Neural cell (in vitro differentiated cells): Measurements from ENCODE around the gene THRAP3. TPM values are rescaled to one million over a fixed set of nuclear protein-coding genes. Genes with fewer than 3 reads are reported as not detected.

Experiments used
- H2AFZ ChIP-seq: fragments of 200-600, 300-800 bp; sonication (generic), shearing (Covaris generic); 2 replicates; pipeline ENCODE4 v1.6.0; 2014; ENCODE audit warnings: low read depth, mild to moderate bottlenecking, antibody characterized with exemption, low read length, moderate library complexity
- H3F3A ChIP-seq: fragments of 200-600 bp; shearing (Covaris generic); 2 replicates; pipeline ENCODE4 v1.6.1; 2016; ENCODE audit warnings: mild to moderate bottlenecking, moderate library complexity, mixed read lengths, antibody characterized with exemption, low read length; ENCODE audit not compliant: insufficient read depth, poor library complexity, severe bottlenecking
- H3K27ac ChIP-seq: fragments of 200-600, 300-800 bp; sonication (generic), shearing (Covaris generic); 2 replicates; pipeline ENCODE4 v1.5.1; 2014; ENCODE audit warnings: mild to moderate bottlenecking, low read length, moderate library complexity
- H3K27me3 ChIP-seq: fragments of 300-800, 200-600 bp; sonication (generic), shearing (Covaris generic); 2 replicates; pipeline ENCODE4 v1.6.0; 2014; ENCODE audit warnings: mild to moderate bottlenecking, low read depth, low read length, moderate library complexity; ENCODE audit not compliant: insufficient read depth
- H3K36me3 ChIP-seq: fragments of 300-800, 200-600 bp; sonication (generic), shearing (Covaris generic); 2 replicates; pipeline ENCODE4 v1.5.1; 2014; ENCODE audit warnings: mild to moderate bottlenecking, antibody characterized with exemption, low read length, moderate library complexity; ENCODE audit not compliant: insufficient read depth
- H3K4me2 ChIP-seq: fragments of 300-800, 200-600 bp; sonication (generic), shearing (Covaris generic); 2 replicates; pipeline ENCODE4 v1.6.0; 2014; ENCODE audit warnings: mild to moderate bottlenecking, low read length
- H3K4me3 ChIP-seq: fragments of 300-800, 200-600 bp; sonication (generic), shearing (Covaris generic); 2 replicates; pipeline ENCODE4 v1.5.1; 2014; ENCODE audit warnings: mild to moderate bottlenecking, low read length, moderate library complexity
- H3K79me2 ChIP-seq: fragments of 200-600 bp; shearing (Covaris generic); replicated peaks from 2 replicates; pipeline ENCODE4 v1.6.0; 2014; ENCODE audit warnings: mild to moderate bottlenecking, low read length, moderate library complexity; ENCODE audit not compliant: insufficient read depth
- H3K9ac ChIP-seq: fragments of 300-800, 200-600 bp; sonication (generic), shearing (Covaris generic); 2 replicates; pipeline ENCODE4 v1.6.1; 2016; ENCODE audit warnings: mild to moderate bottlenecking, low read length, mixed read lengths
- H3K9me2 ChIP-seq: fragments of 200-600 bp; shearing (Covaris generic); 2 replicates; pipeline ENCODE4 v1.6.1; 2016; ENCODE audit warnings: mild to moderate bottlenecking, low read length, mixed read lengths; ENCODE audit not compliant: insufficient read depth
- H3K9me3 ChIP-seq: fragments of 200-600, 300-800 bp; sonication (generic), shearing (Covaris generic); 2 replicates; pipeline ENCODE4 v1.6.1; 2016; ENCODE audit warnings: mild to moderate bottlenecking, mixed run types, low read length, moderate library complexity, mixed read lengths
- H4K20me1 ChIP-seq: fragments of 200-600 bp; shearing (Covaris generic); 2 replicates; pipeline ENCODE4 v1.6.1; 2016; ENCODE audit warnings: mild to moderate bottlenecking, mixed run types; ENCODE audit not compliant: insufficient read depth
- EP300 ChIP-seq: fragments of 450-650 bp; conservative IDR thresholded peaks from 2 replicates; pipeline ENCODE4 v1.6.1; 2014; ENCODE audit warnings: antibody characterized with exemption, mild to moderate bottlenecking, moderate library complexity; ENCODE audit not compliant: poor library complexity, severe bottlenecking
- EZH2 ChIP-seq: fragments of 200-600, 300-800 bp; shearing (Covaris generic), sonication (generic); IDR thresholded peaks from 2 replicates; pipeline ENCODE4 v1.6.1; 2014; ENCODE audit warnings: antibody characterized with exemption, low read length, borderline replicate concordance, mild to moderate bottlenecking; ENCODE audit not compliant: insufficient read depth, poor library complexity, severe bottlenecking
- MXI1 ChIP-seq: fragments of 450-650 bp; conservative IDR thresholded peaks from 2 replicates; pipeline ENCODE4 v1.6.1; 2014; ENCODE audit warnings: antibody characterized with exemption, mild to moderate bottlenecking; ENCODE audit not compliant: poor library complexity, severe bottlenecking
- POLR2AphosphoS5 ChIP-seq: IDR thresholded peaks from 2 replicates; pipeline ENCODE4 v1.6.1; 2012
- RAD21 ChIP-seq: fragments of 450-650 bp; conservative IDR thresholded peaks from 2 replicates; pipeline ENCODE4 v1.6.1; 2014; ENCODE audit warnings: antibody characterized with exemption, mild to moderate bottlenecking, moderate library complexity
- SMC3 ChIP-seq: fragments of 450-650 bp; conservative IDR thresholded peaks from 2 replicates; pipeline ENCODE4 v1.6.1; 2014; ENCODE audit warnings: antibody characterized with exemption, mild to moderate bottlenecking, moderate library complexity; ENCODE audit not compliant: poor library complexity
- TAF1 ChIP-seq: IDR thresholded peaks from 2 replicates; pipeline ENCODE4 v1.6.1; 2012; ENCODE audit warnings: low read depth
- polyA plus RNA-seq: library from polyadenylated mRNA; depleted of rRNA; stranded (reverse); fragments of >200 nt; gene quantifications from 2 replicates; pipeline ENCODE4 v1.2.3, GENCODE V29; 2014
- TF ChIP-seq, protein P1 (sequence below): fragments of 450-650 bp; IDR thresholded peaks from 2 replicates; pipeline ENCODE4 v1.5.1; 2014; ENCODE audit warnings: antibody characterized with exemption, mild to moderate bottlenecking, moderate library complexity; ENCODE audit not compliant: poor library complexity, severe bottlenecking
- TF ChIP-seq, protein P2 (sequence below): IDR thresholded peaks from 2 replicates; pipeline ENCODE4 v1.6.1; 2012; ENCODE audit warnings: borderline replicate concordance

Gene THRAP3
- polyA plus RNA-seq, 1 donor from 2014 or later: 54.4 TPM

DNA sequence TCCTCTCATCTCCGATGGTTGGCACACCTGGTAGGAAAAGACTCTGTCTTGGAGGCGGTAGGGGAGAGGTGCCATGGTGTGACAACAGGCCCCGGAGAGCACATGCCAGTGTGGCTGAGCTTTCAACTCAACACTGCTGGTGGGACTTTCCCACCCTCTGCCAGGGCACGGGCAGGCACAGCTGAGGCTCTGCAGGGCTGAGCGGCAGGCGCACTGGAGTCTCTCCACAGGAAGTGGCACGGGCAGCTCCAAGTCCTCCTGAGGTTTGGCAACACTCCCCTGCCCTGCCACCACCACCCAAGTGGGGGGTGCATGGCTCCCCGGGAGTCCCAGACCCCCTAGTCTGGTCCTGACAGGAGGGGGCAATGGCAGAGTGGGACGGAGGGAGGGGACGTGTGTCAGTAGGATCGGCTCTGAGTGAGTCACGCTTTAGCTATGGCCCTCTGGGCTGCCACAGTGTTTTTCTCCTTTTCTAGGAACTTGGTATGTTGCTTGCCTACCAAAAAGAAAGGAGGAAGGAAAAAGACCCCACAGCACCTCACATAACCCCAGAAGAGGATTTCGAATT, 126.5 kb downstream of the THRAP3 start:
- Histone ChIP-seq H3F3A (no peaks in the 10 kb centered on the region), H3K9me2 (no peaks in the 10 kb centered on the region), H3K27me3 (no peaks in the 10 kb centered on the region), H4K20me1 (no peaks in the 10 kb centered on the region), H3K79me2 (no peaks in the 10 kb centered on the region), H3K4me2 (no peak overlapping the region), H2AFZ (no peak overlapping the region), H3K9ac (no peak overlapping the region), H3K4me3 (no peak overlapping the region), H3K36me3 (no peaks in the 10 kb centered on the region), H3K27ac (no peak overlapping the region), H3K9me3 (no peaks in the 10 kb centered on the region)
- TF ChIP-seq MXI1 (no peak), RAD21 (no peak), TAF1 (no peak), EP300 (no peak), EZH2 (no peak), POLR2AphosphoS5 (no peak), SMC3 (no peak)
- TF ChIP-seq, protein P1, sequence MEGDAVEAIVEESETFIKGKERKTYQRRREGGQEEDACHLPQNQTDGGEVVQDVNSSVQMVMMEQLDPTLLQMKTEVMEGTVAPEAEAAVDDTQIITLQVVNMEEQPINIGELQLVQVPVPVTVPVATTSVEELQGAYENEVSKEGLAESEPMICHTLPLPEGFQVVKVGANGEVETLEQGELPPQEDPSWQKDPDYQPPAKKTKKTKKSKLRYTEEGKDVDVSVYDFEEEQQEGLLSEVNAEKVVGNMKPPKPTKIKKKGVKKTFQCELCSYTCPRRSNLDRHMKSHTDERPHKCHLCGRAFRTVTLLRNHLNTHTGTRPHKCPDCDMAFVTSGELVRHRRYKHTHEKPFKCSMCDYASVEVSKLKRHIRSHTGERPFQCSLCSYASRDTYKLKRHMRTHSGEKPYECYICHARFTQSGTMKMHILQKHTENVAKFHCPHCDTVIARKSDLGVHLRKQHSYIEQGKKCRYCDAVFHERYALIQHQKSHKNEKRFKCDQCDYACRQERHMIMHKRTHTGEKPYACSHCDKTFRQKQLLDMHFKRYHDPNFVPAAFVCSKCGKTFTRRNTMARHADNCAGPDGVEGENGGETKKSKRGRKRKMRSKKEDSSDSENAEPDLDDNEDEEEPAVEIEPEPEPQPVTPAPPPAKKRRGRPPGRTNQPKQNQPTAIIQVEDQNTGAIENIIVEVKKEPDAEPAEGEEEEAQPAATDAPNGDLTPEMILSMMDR: no peak
- TF ChIP-seq, protein P2, sequence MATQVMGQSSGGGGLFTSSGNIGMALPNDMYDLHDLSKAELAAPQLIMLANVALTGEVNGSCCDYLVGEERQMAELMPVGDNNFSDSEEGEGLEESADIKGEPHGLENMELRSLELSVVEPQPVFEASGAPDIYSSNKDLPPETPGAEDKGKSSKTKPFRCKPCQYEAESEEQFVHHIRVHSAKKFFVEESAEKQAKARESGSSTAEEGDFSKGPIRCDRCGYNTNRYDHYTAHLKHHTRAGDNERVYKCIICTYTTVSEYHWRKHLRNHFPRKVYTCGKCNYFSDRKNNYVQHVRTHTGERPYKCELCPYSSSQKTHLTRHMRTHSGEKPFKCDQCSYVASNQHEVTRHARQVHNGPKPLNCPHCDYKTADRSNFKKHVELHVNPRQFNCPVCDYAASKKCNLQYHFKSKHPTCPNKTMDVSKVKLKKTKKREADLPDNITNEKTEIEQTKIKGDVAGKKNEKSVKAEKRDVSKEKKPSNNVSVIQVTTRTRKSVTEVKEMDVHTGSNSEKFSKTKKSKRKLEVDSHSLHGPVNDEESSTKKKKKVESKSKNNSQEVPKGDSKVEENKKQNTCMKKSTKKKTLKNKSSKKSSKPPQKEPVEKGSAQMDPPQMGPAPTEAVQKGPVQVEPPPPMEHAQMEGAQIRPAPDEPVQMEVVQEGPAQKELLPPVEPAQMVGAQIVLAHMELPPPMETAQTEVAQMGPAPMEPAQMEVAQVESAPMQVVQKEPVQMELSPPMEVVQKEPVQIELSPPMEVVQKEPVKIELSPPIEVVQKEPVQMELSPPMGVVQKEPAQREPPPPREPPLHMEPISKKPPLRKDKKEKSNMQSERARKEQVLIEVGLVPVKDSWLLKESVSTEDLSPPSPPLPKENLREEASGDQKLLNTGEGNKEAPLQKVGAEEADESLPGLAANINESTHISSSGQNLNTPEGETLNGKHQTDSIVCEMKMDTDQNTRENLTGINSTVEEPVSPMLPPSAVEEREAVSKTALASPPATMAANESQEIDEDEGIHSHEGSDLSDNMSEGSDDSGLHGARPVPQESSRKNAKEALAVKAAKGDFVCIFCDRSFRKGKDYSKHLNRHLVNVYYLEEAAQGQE: no peak

DNA sequence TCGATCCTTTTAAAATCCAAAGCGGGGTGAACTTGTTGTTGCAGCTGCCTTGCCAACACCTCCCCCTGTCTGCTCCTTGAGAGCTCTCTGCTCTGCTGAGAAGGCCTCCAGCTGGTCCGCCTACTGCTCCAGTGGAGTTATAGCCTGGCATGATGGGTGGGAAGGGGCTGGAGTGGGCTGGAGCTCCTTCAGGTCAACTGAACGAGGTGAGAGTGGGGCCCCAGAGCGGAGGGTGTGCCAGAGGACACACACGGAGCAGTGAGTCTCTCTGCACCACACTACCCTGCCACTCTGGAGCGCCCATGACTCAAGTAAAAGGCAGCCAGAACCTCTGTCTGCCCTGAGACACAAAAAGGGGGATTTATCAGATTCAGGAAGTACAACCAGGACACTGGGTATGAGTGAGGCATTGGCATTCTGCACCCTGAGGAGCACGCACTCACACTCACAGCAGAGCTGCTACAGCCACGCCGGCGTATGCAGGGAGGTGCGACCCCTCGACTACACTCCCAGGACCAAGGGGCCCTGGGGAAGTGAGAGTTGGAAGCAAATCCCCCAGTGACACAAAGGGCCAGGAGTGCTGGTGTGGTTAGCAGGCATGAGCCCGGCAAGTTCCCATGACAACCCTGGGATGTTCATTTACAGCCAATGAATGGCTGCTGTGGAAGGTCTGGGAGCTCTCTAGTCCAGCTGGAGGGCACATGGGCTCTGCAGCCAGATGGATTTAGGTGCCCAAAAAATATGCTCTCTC, 127.2 kb downstream of the THRAP3 start:
- Histone ChIP-seq H3K4me3 (no peak overlapping the region), H2AFZ (no peak overlapping the region), H3K4me2 (no peak overlapping the region), H3K9me3 (no peaks in the 10 kb centered on the region), H4K20me1 (no peaks in the 10 kb centered on the region), H3K79me2 (no peaks in the 10 kb centered on the region), H3K9ac (no peak overlapping the region), H3K27ac (no peak overlapping the region), H3K36me3 (no peaks in the 10 kb centered on the region), H3K9me2 (no peaks in the 10 kb centered on the region), H3K27me3 (no peaks in the 10 kb centered on the region), H3F3A (no peaks in the 10 kb centered on the region)
- TF ChIP-seq POLR2AphosphoS5: no peak
- no peak for TF ChIP-seq EP300
- TF ChIP-seq, protein P2: no peak
- TF ChIP-seq SMC3: no peak
- TF ChIP-seq TAF1: no peak
- TF ChIP-seq MXI1: no peak
- TF ChIP-seq RAD21: no peak
- TF ChIP-seq, protein P1: no peak
- TF ChIP-seq EZH2: no peak
